GM21447 (cell line): Measurements from ENCODE around the gene SNRPN.
"Not testable (repeated sequence)": the region's sequence is repeated elsewhere in the genome, so short reads cannot be mapped to it uniquely, and the experiment has no call there.

Experiments
- ATAC-seq: cut with Tn5 transposase; IDR thresholded peaks from one replicate; pipeline ENCODE4 v1.9.1; 2021; ENCODE audit not compliant: unreplicated experiment

The SNRPN gene

GRCh38 chr15:24954783-24955530 lies at the start of gene SNRPN, which contains the start of gene SNURF:
TSS of gene SNRPN (plus strand) at chr15:24954987. CDS start at chr15:24974454, 19,467 bp downstream.
TSS of gene SNURF (plus strand) at chr15:24954987. CDS start at chr15:24955049, 62 bp downstream.
- ATAC-seq = peak; percentile 50

GRCh38 chr15:24916305-24917009 lies 38.3 kb upstream of the SNRPN start:
- ATAC-seq = no peak

- no peak for ATAC-seq
These were observed 37.4 kb upstream of the SNRPN start for GRCh38 chr15:24917431-24917830.

GRCh38 chr15:24919446-24919845 lies 35.3 kb upstream of the SNRPN start:
- no peak for ATAC-seq

GRCh38 chr15:24922781-24923180 lies 32.0 kb upstream of the SNRPN start:
- not testable (repeated sequence) for ATAC-seq

- ATAC-seq = no peak
These were observed 30.6 kb upstream of the SNRPN start for GRCh38 chr15:24924153-24924552.

- no peak for ATAC-seq
These were observed 30.2 kb upstream of the SNRPN start for GRCh38 chr15:24924621-24925020.

- ATAC-seq = not testable (repeated sequence)
These were observed 22.7 kb upstream of the SNRPN start for GRCh38 chr15:24931874-24932732.

GRCh38 chr15:24933716-24934115 lies 21.1 kb upstream of the SNRPN start:
- ATAC-seq = no peak

- not testable (repeated sequence) for ATAC-seq
These were observed 16.6 kb upstream of the SNRPN start for GRCh38 chr15:24938224-24938623.

- no peak for ATAC-seq
These were observed 14.6 kb upstream of the SNRPN start for GRCh38 chr15:24940236-24940635.

- ATAC-seq = no peak
These were observed 11.4 kb upstream of the SNRPN start for GRCh38 chr15:24943361-24943760.

- no peak for ATAC-seq
These were observed 9.8 kb upstream of the SNRPN start for GRCh38 chr15:24944954-24945353.

GRCh38 chr15:24945711-24946110 lies 9.1 kb upstream of the SNRPN start:
- ATAC-seq = no peak

GRCh38 chr15:24948495-24948894 lies 6.3 kb upstream of the SNRPN start:
- ATAC-seq = no peak

GRCh38 chr15:24955531-24955921 lies 739 bp downstream of the SNRPN start:
- ATAC-seq = peak; percentile 4

GRCh38 chr15:24956111-24956838 lies 1.5 kb downstream of the SNRPN start:
- ATAC-seq = peak; percentile 72

- no peak for ATAC-seq
These were observed 2.9 kb downstream of the SNRPN start for GRCh38 chr15:24957691-24958090.

- ATAC-seq = no peak
These were observed 7.2 kb downstream of the SNRPN start for GRCh38 chr15:24961967-24962366.

GRCh38 chr15:24962880-24963279 lies 8.1 kb downstream of the SNRPN start:
- no peak for ATAC-seq
